K562 (cell line): ENCODE measurements around the gene CSTB. TPM values are rescaled to one million over a fixed set of nuclear protein-coding genes. Genes with fewer than 3 reads are reported as not detected.

ENCODE experiments used
- ATAC-seq: fragments of 200-7000 bp; cut with Tn5 transposase; 3 replicates; pipeline ENCODE4 v1.9.1; 2020; ENCODE audit warnings: moderate library complexity
- BruUV-seq: library from RNA; stranded (reverse); fragments of 400-500 nt; replicated peaks from 2 replicates; lab custom pipeline; 2021; lab: Mats Ljungman, UMichigan
- CTCF ChIA-PET: fragments of 300-600 bp; formaldehyde crosslinking; extraction: SDS; loops from one replicate; lab custom pipeline; 2021; ENCODE audit warnings: low intra/inter-chr PET ratio; lab: Yijun Ruan, JAX
- POLR2A ChIA-PET: fragments of 300-600, 350-650 bp; sonication (Branson Sonifier 250); formaldehyde crosslinking; extraction: SDS; loops from one replicate; lab custom pipeline; 2021; ENCODE audit warnings: antibody characterized with exemption, inconsistent platforms; lab: Yijun Ruan, JAX
- DNase-seq, 4 experiments: peaks; one replicate each; pipeline versions ENCODE4 v3.0.0 to v3.0.0-alpha.2; 2011 to 2018; ENCODE audit warnings: low spot score in 3 of 4, mixed read lengths in 3 of 4; ENCODE audit errors: extremely low read depth in 1 of 4
- FAIRE-seq: peaks from 2 replicates; lab custom pipeline; 2011; peaks lifted over from hg19 to GRCh38; lab: Jason Lieb, UNC
- H2AFZ ChIP-seq: 2 replicates; pipeline ENCODE4 v1.6.0; 2011; ENCODE audit warnings: low read depth, low read length, control low read depth, inconsistent platforms
- H3K27ac ChIP-seq: fragments of 200-600 bp; 3 replicates; pipeline ENCODE4 v1.8.0; 2011; ENCODE audit warnings: low read depth, mild to moderate bottlenecking, control low read depth, inconsistent platforms, low read length, moderate library complexity, mixed read lengths; ENCODE audit errors: extremely low read depth
- H3K27me3 ChIP-seq, 2 experiments: fragments of 300-600 bp in 1 of 2; 2 replicates in 1 of 2; 3 replicates in 1 of 2; pipeline versions ENCODE4 v1.6.0 to v1.8.0; 2011; ENCODE audit warnings: inconsistent platforms in 2 of 2, low read length in 2 of 2, mild to moderate bottlenecking in 1 of 2, mixed read lengths in 1 of 2, moderate library complexity in 1 of 2; ENCODE audit not compliant: control insufficient read depth in 2 of 2, insufficient read depth in 2 of 2
- H3K36me3 ChIP-seq: fragments of 300-600 bp; 3 replicates; pipeline ENCODE4 v1.8.0; 2011; ENCODE audit warnings: mild to moderate bottlenecking, low read length, inconsistent platforms; ENCODE audit not compliant: control insufficient read depth, insufficient read depth
- H3K4me1 ChIP-seq, 2 experiments: fragments of 200-600 bp in 1 of 2; replicated peaks in 1 of 2; 2 replicates in 1 of 2; 3 replicates in 1 of 2; pipeline versions ENCODE4 v1.5.1 to v1.8.0; 2011; ENCODE audit warnings: inconsistent platforms in 2 of 2, low read length in 2 of 2, mild to moderate bottlenecking in 1 of 2, mixed read lengths in 1 of 2, moderate library complexity in 1 of 2; ENCODE audit not compliant: control insufficient read depth in 2 of 2, insufficient read depth in 2 of 2
- H3K4me2 ChIP-seq: 2 replicates; pipeline ENCODE4 v1.6.1; 2011; ENCODE audit warnings: low read length, control low read depth, inconsistent platforms, mixed read lengths; ENCODE audit not compliant: insufficient read depth
- H3K4me3 ChIP-seq: fragments of 200-600 bp; sonication (generic), shearing (Covaris generic); 2 replicates; pipeline ENCODE4 v1.5.1; 2016; ENCODE audit warnings: control low read depth, inconsistent platforms
- H3K79me2 ChIP-seq: fragments of 200-600 bp; 3 replicates; pipeline ENCODE4 v1.8.0; 2011; ENCODE audit warnings: low read length, inconsistent platforms; ENCODE audit not compliant: control insufficient read depth, insufficient read depth
- H3K9ac ChIP-seq, 2 experiments: 2 replicates each; pipeline versions ENCODE4 v1.6.0 to v1.6.1; 2011; ENCODE audit warnings: low read depth in 2 of 2, low read length in 2 of 2, control low read depth in 1 of 2, inconsistent platforms in 1 of 2, mild to moderate bottlenecking in 1 of 2, mixed read lengths in 1 of 2; ENCODE audit not compliant: insufficient read depth in 1 of 2
- H3K9me1 ChIP-seq: one replicate; pipeline ENCODE4 v1.6.0; 2011; ENCODE audit warnings: inconsistent platforms, mild to moderate bottlenecking, low read length, moderate library complexity; ENCODE audit not compliant: control insufficient read depth, insufficient read depth
- H3K9me3 ChIP-seq: replicated peaks from 2 replicates; pipeline ENCODE4 v1.5.1; 2011; ENCODE audit warnings: low read depth, low read length, inconsistent platforms; ENCODE audit not compliant: control insufficient read depth, insufficient read depth
- H4K20me1 ChIP-seq: replicated peaks from 2 replicates; pipeline ENCODE4 v1.6.1; 2011; ENCODE audit warnings: low read length, inconsistent platforms, mixed read lengths; ENCODE audit not compliant: control insufficient read depth, insufficient read depth
- CEBPG ChIP-seq, 3 experiments: fragments of 200-800 bp in 1 of 3; sonication (Bioruptor generic) in 1 of 3; sonication (generic) in 1 of 3; formaldehyde crosslinking in 1 of 3; IDR thresholded peaks in 2 of 3; conservative IDR thresholded peaks in 1 of 3; 2 replicates each; pipeline versions ENCODE4 v1.6.1 to v1.8.0; 2016 to 2022; ENCODE audit warnings: missing compliant biosample characterization in 2 of 3, missing genetic modification characterization in 2 of 3, mild to moderate bottlenecking in 1 of 3, missing genetic modification reagents in 1 of 3
- FOXK1 ChIP-seq: sonication (generic); formaldehyde crosslinking; IDR thresholded peaks from 2 replicates; pipeline ENCODE4 v1.8.0; 2022; ENCODE audit warnings: missing genetic modification reagents, mild to moderate bottlenecking, borderline replicate concordance
- HES1 ChIP-seq: fragments of 450-650 bp; IDR thresholded peaks from 2 replicates; pipeline ENCODE4 v1.6.1; 2016; ENCODE audit warnings: low read depth, mild to moderate bottlenecking, moderate library complexity
- LEF1 ChIP-seq: fragments of 450-650 bp; IDR thresholded peaks from 2 replicates; pipeline ENCODE4 v1.6.1; 2016; ENCODE audit warnings: mild to moderate bottlenecking
- MCM2 ChIP-seq: fragments of 450-650 bp; IDR thresholded peaks from 2 replicates; pipeline ENCODE4 v1.6.1; 2017; ENCODE audit warnings: low read depth, mild to moderate bottlenecking
- MECOM ChIP-seq: fragments of 250-450 bp; sonication (Bioruptor Pico); IDR thresholded peaks from 2 replicates; pipeline ENCODE4 v1.8.0; 2022; ENCODE audit warnings: inconsistent platforms
- PCBP2 ChIP-seq: fragments of 200-400 bp; formaldehyde crosslinking; IDR thresholded peaks from 2 replicates; pipeline ENCODE4 v1.6.1; 2018; ENCODE audit warnings: low read length, low read depth, mild to moderate bottlenecking, moderate library complexity; ENCODE audit not compliant: poor library complexity, severe bottlenecking
- RBM17 ChIP-seq: fragments of 200-400 bp; formaldehyde crosslinking; IDR thresholded peaks from 2 replicates; pipeline ENCODE4 v1.6.1; 2017; ENCODE audit warnings: low read depth, mild to moderate bottlenecking, low read length, borderline replicate concordance
- SNRNP70 ChIP-seq: fragments of 200-400 bp; formaldehyde crosslinking; optimal IDR thresholded peaks from 2 replicates; pipeline ENCODE3; 2017; ENCODE audit warnings: low read depth, low read length
- SP2 ChIP-seq: IDR thresholded peaks from 2 replicates; pipeline ENCODE4 v1.6.1; 2011; ENCODE audit warnings: mild to moderate bottlenecking, low read depth, low read length, moderate library complexity; ENCODE audit not compliant: poor library complexity, severe bottlenecking; ENCODE audit errors: extremely low read depth
- ZBTB1 ChIP-seq: sonication (generic); formaldehyde crosslinking; IDR thresholded peaks from 2 replicates; pipeline ENCODE4 v1.8.1; 2023; ENCODE audit warnings: missing genetic modification reagents, low read depth, mild to moderate bottlenecking, borderline replicate concordance
- ZBTB8A ChIP-seq: fragments of 450-650 bp; IDR thresholded peaks from 2 replicates; pipeline ENCODE4 v1.6.1; 2018; ENCODE audit warnings: mild to moderate bottlenecking, moderate library complexity; ENCODE audit not compliant: partially characterized antibody
- ZNF780A ChIP-seq: fragments of 250-450 bp; sonication (Bioruptor Pico); IDR thresholded peaks from 2 replicates; pipeline ENCODE4 v1.5.0; 2021; ENCODE audit warnings: mild to moderate bottlenecking
- WGBS: fragments of 100-300 bp; shearing (Covaris generic); methylation state at CpG from one replicate; pipeline ENCODE4 v1.1.6; 2016; ENCODE audit warnings: low coverage, mixed read lengths; ENCODE audit not compliant: insufficient coverage; ENCODE audit errors: missing lambda C conversion rate; 5-methylcytosine and 5-hydroxymethylcytosine counted together
- in situ Hi-C: fragments of 300-500 bp; cut with MboI; formaldehyde crosslinking; loops from 4 replicates; pipeline ENCODE4 v1.15.0; 2018; ENCODE audit warnings: inconsistent platforms, mixed read lengths
- intact Hi-C: fragments of 100-400 bp; cut with micrococcal nuclease; formaldehyde crosslinking; loops from 2 replicates; pipeline ENCODE4 v1.14.2; 2022
- polyA plus RNA-seq, 8 experiments: library from polyadenylated mRNA; depleted of rRNA in 4 of 8; stranded (reverse) in 5 of 8; unstranded in 3 of 8; fragments of >200 nt; fragmentation: Nextera tagmentation in 2 of 8; fragmentation: Illumina TruSeq in 1 of 8; extraction: Ambion mirVana in 2 of 8; extraction: Trizol in 1 of 8; gene quantifications; 2 replicates each; pipeline versions ENCODE4 v1.2.1 to v1.2.3, GENCODE V29; 2011 to 2014; ENCODE audit warnings: inconsistent platforms in 1 of 8, missing spikeins in 1 of 8
- total RNA-seq, 7 experiments: library from RNA; depleted of rRNA in 6 of 7; stranded (reverse); fragments of >200 nt in 6 of 7; fragmentation: Illumina TruSeq in 2 of 7; extraction: Trizol in 2 of 7; gene quantifications; 2 replicates each; pipeline versions ENCODE4 v1.2.1 to v1.2.3, GENCODE V29; 2011 to 2021; ENCODE audit warnings: low replicate concordance in 1 of 7
- TF ChIP-seq, protein P1 (sequence below): fragments of 450-650 bp; IDR thresholded peaks from 2 replicates; pipeline ENCODE4 v1.6.1; 2017; ENCODE audit warnings: mild to moderate bottlenecking, moderate library complexity
- TF ChIP-seq, protein P2 (sequence below), 2 experiments: IDR thresholded peaks; 2 replicates each; pipeline ENCODE4 v1.6.1; 2012; ENCODE audit warnings: improper control_type of control experiment in 2 of 2, low read depth in 2 of 2, low read length in 2 of 2, borderline replicate concordance in 1 of 2

CSTB gene
- total and polyA plus RNA-seq, 9 of the 15 experiments (the other 6 are each of a cell fraction or from before 2014, with no cell fraction given): 12.4 to 65.0 (median 31.7) TPM

DNA sequence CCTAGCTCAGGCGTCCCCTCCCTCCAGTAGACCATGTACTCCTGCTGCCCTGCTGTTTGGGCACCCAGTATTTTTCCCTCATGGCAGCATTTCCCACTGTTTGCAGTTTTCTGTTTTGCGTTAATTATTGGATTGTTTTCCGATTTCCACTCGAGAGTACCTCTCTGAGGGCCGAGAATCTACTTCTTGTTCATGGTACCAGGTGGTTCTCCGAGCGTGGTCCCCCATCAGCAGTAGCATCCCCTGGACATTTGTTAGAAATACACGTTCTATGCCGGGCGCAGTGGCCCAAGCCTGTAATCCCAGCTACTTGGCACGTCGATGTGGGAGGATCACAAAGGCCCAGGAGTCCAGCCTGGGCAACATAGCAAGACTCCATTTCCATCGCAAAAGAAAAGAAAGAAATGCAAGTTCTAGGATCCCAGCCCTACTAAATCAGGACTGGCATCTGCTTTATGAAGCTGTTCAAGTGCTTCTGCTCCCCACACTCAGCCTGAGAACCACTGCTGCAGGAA, 14.0 kb upstream of the CSTB start:
- POLR2A ChIA-PET: interaction anchor here (0.5 to 2.4 kb wide), 6 partner anchors 9 to 71 kb away, joined by 3 to 11 read pairs (median 4); partner anchors contain the start of gene PDXK
- BruUV-seq: no TSS peak
- TF ChIP-seq LEF1 (no peak), MCM2 (no peak), FOXK1 (CRISPR knock-in tag) (0 out of 2 replicates have a peak, but pooled peaks have one; percentile 63), HES1 (no peak), SNRNP70 (no peak), CEBPG (CRISPR knock-in tag; IDR thresholded peaks at IDR 0.05) (no peak), CEBPG (tag; conservative IDR thresholded peaks at IDR 0.05 in 1 of 2, IDR thresholded peaks at IDR 0.05 in 1 of 2) (no peak), RBM17 (no peak), PCBP2 (no peak), SP2 (no peak), MECOM (CRISPR knock-in tag) (no peak), ZBTB8A (no peak), ZBTB1 (CRISPR knock-in tag) (no peak), ZNF780A (CRISPR knock-in tag) (no peak)
- TF ChIP-seq, protein P1, sequence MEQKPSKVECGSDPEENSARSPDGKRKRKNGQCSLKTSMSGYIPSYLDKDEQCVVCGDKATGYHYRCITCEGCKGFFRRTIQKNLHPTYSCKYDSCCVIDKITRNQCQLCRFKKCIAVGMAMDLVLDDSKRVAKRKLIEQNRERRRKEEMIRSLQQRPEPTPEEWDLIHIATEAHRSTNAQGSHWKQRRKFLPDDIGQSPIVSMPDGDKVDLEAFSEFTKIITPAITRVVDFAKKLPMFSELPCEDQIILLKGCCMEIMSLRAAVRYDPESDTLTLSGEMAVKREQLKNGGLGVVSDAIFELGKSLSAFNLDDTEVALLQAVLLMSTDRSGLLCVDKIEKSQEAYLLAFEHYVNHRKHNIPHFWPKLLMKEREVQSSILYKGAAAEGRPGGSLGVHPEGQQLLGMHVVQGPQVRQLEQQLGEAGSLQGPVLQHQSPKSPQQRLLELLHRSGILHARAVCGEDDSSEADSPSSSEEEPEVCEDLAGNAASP: no peak
- TF ChIP-seq, protein P2, sequence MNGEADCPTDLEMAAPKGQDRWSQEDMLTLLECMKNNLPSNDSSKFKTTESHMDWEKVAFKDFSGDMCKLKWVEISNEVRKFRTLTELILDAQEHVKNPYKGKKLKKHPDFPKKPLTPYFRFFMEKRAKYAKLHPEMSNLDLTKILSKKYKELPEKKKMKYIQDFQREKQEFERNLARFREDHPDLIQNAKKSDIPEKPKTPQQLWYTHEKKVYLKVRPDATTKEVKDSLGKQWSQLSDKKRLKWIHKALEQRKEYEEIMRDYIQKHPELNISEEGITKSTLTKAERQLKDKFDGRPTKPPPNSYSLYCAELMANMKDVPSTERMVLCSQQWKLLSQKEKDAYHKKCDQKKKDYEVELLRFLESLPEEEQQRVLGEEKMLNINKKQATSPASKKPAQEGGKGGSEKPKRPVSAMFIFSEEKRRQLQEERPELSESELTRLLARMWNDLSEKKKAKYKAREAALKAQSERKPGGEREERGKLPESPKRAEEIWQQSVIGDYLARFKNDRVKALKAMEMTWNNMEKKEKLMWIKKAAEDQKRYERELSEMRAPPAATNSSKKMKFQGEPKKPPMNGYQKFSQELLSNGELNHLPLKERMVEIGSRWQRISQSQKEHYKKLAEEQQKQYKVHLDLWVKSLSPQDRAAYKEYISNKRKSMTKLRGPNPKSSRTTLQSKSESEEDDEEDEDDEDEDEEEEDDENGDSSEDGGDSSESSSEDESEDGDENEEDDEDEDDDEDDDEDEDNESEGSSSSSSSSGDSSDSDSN (IDR thresholded peaks at IDR 0.05; ENCODE audit: borderline replicate concordance in 1 of 2, low read depth in 2 of 2, low read length in 2 of 2): no peak

More for the DNA sequence above, 14.0 kb upstream of the CSTB start:
- in situ Hi-C loops (loop anchor here (25.0 kb wide), 1 partner anchor 347 kb away; the partner anchor contains the start of gene GATD3), intact Hi-C loops (no loop called here)
- H3K9ac ChIP-seq: peak overlapping the region; percentile 91 to 98
- peak overlapping the region; percentile 95 for H3K4me3 ChIP-seq
- peaks cover 49% of the 10 kb centered on the region for H3K36me3 ChIP-seq
- peak overlapping the region; percentile 90; the same call in 1 of the 2 replicates for H2AFZ ChIP-seq
- CTCF ChIA-PET: interaction anchor here (0.6 kb wide), 1 partner anchor 93 kb away, joined by 4 read pairs; no protein-coding TSS in a partner anchor
- WGBS: under 1% methylated on average over 13 of the region's 13 CpGs
- H3K79me2 ChIP-seq: peaks cover 56% of the 10 kb centered on the region
- peak overlapping the region; percentile 85 for H3K27ac ChIP-seq
- peaks cover 0 to 5% of the 10 kb centered on the region in 2 experiments; a peak in 2 of 5 replicates for H3K27me3 ChIP-seq
- H3K9me1 ChIP-seq: peaks cover 12% of the 10 kb centered on the region
- peak overlapping the region; percentile 98 for H3K4me2 ChIP-seq
- no peaks in the 10 kb centered on the region for H3K9me3 ChIP-seq
- FAIRE-seq (peak; percentile 55), DNase-seq (no peak), ATAC-seq (no peak)
- H3K4me1 ChIP-seq: peaks cover 10 to 49% of the 10 kb centered on the region in 2 experiments; a peak in 3 of 5 replicates
- H4K20me1 ChIP-seq: peaks cover 15% of the 10 kb centered on the region; the same call in 1 of the 2 replicates
